SK-N-DZ (cell line): Measurements from ENCODE around the gene TSPAN5. TPM values are rescaled to one million over a fixed set of nuclear protein-coding genes. Genes with fewer than 3 reads are reported as not detected.
"Not testable (repeated sequence)": the region's sequence is repeated elsewhere in the genome, so short reads cannot be mapped to it uniquely, and the experiment has no call there.

ENCODE experiments used
- DNase-seq: peaks from one replicate; pipeline ENCODE4 v3.0.0-alpha.2; 2015; ENCODE audit warnings: low spot score
- polyA plus RNA-seq, 2 experiments: library from polyadenylated mRNA; depleted of rRNA; stranded (reverse); fragments of >200 nt; gene quantifications; 2 replicates each; pipeline ENCODE4 v1.2.3, GENCODE V29; 2014

The TSPAN5 gene
- polyA plus RNA-seq (2014; cell fraction: cytosol; rRNA removed) = 17.7 and 22.3 TPM in 2 replicates
- 10.8 and 19.3 TPM in 2 replicates for polyA plus RNA-seq (2014; cell fraction: nucleus; rRNA removed)

- peak; percentile 83 for DNase-seq
Measured at GRCh38 chr4:98658287-98659105, at the start of gene TSPAN5. TSPAN5 (minus strand) TSS chr4:98658611.

- DNase-seq = no peak
Measured at GRCh38 chr4:98706935-98707334, 48.5 kb upstream of the TSPAN5 start.

DNA sequence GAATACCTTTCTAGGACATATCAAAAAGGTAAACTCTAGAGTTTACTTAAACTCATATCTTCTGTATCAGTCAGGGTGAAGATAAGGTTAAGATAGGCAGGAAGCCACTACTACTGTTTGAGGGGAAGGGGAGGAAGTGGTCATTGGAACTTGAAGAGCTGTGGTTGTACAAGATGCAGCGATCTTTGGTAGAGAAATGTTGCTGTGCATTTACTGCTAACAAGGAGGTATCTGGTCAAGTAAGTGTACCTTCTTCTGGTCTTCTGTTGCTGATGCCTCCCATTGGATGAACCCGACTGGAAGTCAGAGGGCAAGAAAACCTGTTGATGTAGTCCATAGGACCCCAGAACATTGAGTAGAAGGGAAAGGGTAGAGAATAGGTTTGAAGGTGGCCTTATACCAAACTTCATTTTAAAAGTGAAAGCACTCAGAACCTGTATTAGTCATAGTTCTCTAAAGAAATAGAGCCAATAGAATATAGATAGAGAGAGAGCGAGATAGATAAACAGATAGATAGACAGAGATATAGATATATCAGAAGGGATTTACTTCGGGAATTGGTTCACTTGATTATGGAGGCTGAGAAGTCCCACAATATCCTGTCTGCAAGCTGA lies 47.9 kb upstream of the TSPAN5 start:
- no peak for DNase-seq

DNA sequence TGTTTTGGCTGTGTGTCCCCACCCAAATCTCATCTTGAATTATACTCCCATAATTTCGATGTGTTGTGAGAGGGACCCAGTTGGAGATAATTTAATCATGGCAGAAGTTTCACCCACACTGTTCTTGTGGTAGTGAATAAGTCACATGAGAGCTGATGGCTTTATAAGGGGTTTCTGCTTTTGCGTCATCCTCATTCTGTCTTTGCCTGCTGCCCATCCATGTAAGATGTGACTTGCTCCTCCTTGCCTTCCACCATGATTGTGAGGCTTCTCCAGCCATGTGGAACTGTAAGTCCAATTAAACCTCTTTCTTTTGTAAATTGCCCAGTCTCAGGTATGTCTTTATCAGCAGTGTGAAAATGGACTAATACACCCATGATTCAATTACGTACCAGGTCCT lies 47.2 kb upstream of the TSPAN5 start:
- not testable (repeated sequence) for DNase-seq

DNA sequence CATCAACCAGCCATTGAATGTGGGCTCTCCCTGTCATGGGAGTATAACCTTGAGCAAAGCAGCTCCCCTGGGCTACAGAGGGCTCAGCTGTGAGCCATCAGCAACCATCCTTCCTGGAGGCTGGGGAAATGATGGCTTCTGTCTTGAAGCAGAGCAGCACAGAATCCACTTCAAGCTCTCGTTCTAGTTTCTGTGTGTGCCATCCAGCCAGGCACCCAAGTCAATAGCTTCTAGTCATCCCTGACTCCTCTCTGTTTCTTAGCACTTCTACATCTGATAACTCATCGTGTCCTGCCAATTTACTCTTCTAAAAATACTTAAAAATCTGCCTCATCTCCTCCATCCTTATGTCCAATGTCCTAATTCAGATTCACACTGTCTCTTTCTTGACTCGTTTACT lies 42.2 kb upstream of the TSPAN5 start:
- no peak for DNase-seq

DNA sequence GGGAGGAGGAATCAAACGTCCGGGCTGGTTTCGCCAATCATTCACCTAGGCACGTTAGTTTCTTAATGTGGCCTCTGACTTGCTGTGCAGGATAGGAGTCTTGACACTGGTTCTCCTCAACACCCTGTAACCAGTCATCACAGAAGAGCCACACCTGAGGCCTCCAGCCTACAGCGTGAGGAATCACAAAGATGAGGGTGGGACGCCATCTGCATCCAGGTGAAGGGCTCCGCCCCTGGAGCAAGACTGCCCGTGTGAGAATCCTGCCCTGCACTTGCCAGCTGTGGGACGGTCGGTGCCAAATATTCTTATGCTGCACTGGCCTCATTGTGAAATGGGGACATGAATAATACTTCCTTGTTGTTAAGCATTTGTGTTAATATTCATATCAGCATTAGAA lies 35.7 kb upstream of the TSPAN5 start:
- DNase-seq = no peak

GRCh38 chr4:98692411-98692810 lies 34.0 kb upstream of the TSPAN5 start:
- no peak for DNase-seq

- no peak for DNase-seq
Measured at GRCh38 chr4:98691588-98691987, 33.2 kb upstream of the TSPAN5 start.

DNA sequence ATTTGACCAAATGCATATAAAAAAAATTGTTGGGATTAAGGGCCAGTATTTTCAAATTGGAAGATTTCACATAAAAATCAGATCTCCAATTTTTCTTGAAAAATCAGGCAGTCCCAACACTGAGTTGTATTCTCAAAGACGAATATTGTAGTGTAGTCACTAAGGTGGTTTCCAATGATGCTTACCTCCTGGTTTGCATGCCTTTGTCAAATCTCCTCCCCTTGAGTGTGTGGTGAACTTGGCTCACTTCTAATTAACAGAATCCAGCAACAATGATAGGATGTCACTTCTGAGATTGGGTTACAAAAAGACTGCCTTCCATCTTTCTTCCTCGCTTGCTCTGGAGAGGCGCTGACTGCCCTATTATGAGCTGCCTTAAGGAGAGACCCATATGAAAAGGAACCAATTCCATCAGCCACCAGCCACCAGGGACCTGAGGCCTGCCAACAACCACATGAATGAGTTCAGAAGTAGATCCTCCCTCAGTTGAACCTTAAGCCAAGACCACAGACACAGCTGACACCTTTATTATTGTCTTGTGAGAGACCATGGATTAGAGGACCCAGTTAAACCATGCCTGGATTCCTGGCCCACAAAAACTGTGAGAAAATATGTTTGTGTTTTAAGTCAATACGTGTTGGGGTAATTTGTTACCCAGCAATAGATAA lies 31.2 kb upstream of the TSPAN5 start:
- no peak for DNase-seq

DNA sequence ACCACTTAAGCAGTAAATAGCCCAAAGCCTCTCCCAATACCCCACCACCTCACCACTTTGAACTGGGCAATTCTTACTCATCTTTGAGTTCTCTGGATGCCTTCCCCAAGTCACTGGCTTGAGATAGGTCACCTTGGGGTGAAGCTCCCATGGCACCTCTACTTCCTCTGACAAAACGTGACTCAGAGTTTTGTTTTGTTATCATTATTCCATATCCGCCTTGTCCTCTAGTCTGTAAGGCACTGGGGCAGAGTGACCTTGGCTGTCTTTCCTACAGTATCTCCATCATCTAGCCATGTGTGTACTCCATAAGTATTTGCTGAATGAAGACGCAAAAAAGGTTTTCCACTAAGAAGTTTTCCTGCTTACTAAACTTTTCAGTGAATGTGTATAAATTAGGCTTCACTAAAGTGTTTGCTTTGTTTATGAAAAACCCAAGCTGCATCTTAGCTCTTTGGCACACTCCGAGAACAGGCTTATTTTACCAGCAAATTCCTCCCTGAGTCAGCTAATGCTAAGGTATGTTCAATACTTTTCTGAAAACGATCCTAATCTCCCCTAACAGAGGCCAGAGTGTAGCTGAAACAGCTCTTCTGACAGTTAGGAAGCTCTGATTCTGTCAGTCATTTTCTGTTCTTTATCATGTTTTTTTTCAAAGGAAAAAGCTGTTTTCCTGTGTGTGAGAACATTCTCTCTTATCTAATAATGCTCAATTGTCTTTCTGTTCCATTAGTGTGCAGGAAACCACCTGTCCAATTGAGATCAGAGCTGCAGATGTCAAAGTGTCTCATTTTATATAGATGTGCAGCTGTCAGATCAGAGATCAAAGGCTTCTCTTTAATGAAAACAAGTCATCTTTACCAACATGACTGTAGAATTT lies 30.2 kb upstream of the TSPAN5 start:
- DNase-seq = peak; percentile 81

DNA sequence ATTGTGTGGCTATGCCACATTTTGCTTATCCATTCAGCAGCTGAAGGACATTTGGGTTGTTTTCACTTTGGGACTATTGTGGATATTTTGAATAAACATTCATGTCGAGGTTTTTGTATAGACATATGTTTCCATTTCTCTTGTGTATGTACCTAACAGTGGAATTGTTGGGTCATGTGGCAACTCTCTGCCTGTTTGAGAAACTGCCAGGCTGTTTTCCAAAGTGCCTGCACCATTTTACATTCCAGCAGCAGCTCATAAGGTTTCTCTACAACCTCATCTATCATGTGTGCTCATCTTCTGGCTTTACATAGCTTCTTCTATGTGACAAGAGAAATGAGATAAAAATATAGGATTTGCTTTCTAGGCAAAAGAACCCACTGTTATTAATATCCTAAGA lies 29.5 kb upstream of the TSPAN5 start:
- no peak for DNase-seq

DNA sequence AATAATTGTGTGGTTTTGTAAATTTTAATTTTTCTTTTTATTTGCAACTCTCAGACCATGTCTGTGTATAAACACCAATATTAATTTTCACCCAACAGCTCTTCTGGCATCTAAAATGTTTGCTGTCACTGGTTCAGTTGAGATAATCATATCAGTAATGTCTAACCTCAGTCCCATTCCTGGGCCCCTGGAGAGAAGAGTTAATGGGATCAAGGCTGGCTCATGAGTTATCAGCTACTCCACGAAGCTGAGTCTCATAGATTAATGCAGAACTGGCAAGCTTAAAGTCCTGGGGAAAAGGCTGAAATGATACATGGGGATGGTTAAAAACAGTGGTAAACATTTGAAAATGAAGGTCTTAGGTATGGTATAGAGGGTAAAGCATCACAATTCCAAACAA lies 28.4 kb upstream of the TSPAN5 start:
- DNase-seq = peak; percentile 34

GRCh38 chr4:98686043-98686707 lies 27.8 kb upstream of the TSPAN5 start:
- no peak for DNase-seq

GRCh38 chr4:98685225-98686042 lies 27.0 kb upstream of the TSPAN5 start:
- no peak for DNase-seq

DNA sequence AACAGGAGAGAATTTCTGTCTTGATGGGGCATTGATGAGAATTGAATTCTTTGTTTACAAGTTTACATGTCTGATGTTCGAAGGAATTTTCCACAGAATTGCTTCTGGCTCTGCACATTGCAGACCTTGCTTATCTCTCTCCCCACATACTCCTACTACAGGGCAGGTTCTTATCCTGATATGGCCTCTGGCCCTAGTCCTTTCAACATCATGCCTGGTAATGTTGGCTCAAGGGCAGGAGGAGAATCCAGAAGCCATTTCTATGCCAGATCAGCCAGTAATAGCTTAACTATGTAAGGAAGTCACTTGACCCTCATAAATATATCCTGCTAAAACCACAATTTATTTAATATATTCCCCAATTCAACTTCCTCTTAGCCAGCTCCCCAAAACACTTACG lies 24.3 kb upstream of the TSPAN5 start:
- no peak for DNase-seq

- no peak for DNase-seq
Measured at GRCh38 chr4:98680806-98681205, 22.4 kb upstream of the TSPAN5 start.

GRCh38 chr4:98679738-98680137 lies 21.3 kb upstream of the TSPAN5 start:
- DNase-seq = no peak

GRCh38 chr4:98677799-98678198 lies 19.4 kb upstream of the TSPAN5 start:
- DNase-seq = no peak

DNA sequence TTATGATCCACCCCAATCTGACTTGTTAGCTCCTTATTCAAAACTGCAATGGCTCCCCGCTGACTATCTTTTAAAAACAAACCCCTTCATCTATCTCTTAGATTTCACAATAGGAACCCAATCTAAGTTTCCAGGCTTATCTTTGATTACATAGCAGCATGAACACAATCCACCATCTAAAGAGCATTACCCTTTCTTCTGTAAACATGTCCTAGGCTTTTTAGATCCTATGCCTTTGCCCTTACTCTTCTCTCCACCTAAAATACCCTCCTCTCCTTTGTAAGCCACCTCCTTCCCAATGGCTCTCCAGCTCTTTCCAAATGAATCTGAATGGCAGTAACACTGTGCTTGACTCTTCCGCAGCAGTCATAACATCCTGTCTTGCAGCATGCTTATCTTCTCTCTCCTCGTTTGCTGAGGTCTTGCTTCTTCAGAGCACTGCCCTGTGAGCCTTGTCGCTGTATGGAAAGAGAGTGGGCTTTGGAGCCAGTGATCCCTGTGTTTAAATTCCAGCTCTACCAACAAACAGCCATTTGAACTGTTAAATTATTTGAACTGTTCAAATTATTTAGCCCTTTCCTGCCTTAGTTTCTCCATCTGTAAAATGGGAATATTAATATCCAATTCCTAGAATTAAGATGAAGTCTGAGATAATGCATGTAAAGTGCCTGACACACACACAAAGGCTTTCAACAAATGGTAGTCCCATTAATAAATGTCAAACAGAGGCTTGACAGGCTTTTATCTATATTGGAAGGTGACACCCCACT lies 16.2 kb upstream of the TSPAN5 start:
- no peak for DNase-seq
